Measurements from ENCODE around the gene JPH4.

DNA sequence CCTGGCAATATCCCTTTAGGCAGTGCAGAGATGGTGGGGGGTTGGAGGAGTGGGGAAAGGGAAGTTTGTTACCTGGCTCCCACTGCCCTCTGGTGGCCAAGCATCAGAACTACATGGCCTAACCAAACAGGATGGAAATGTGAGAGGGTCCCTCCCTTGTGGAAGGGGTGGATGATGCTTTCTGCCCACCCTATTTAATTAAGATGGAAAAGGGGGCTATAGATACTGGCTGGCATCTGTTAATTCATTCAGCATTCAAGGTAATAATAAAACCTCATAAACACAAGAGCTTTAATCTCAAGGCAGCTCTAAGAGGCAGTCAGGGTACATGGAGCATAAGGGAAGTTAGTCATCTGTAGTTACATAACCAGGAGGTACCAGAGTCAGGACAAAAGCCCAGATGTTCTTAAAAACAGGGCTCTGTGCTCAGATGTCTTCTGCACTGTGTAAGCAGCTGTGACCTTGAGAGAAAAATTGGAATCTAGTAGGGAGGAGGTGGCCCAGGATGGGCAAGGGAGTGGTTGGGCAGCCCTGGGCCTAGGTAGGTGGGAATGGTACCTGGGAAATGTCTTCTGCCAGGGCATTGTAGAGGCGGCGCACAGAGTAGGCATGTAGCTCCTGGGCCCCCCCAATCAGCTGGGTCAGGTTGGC, 15.6 kb downstream of the JPH4 start:
- TF ChIP-seq CHD1 (IDR thresholded peaks at IDR 0.05; ENCODE audit: low read depth, low read length) (no peak), TAF1 (IDR thresholded peaks at IDR 0.05; ENCODE audit: low read depth, low read length) (no peak), CTCF (IDR thresholded peaks at IDR 0.05; ENCODE audit: control extremely low read depth in 1 of 3, insufficient read depth in 1 of 3, low read depth in 1 of 3, low read length in 3 of 3) (peak; percentile 89 to 98 (median 90)), JUN (IDR thresholded peaks at IDR 0.05; ENCODE audit: low read depth, low read length) (no peak), POLR2A (IDR thresholded peaks at IDR 0.05; ENCODE audit: control extremely low read depth in 1 of 2, low read depth in 2 of 2, low read length in 2 of 2) (peak in 1 of 2 experiments; percentile 37; a peak in 1 of 3 replicates)

Measured in H1 (cell line).